ENCODE results near the gene KCNMB4.

Gene KCNMB4

DNA sequence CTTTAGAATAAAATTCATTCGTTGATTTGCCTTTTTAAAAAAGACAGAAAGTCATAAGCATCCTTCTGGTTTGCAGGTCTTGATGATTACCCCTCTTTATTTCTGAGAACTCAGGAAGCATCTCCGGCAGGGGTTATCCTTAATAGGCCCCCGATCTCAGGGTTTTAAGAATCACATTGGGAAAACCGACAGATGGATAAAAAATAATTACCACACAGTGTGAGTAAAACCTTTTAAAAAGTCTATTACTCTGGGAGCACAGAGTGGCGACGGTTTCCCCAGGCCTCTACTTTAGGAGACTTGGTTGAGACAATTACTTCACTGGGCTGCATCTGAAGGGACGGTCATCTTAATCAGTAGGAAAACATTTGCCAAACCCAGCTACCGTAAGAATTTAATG, 56.5 kb downstream of the KCNMB4 start:
- Histone ChIP-seq H3K36me3 (ENCODE audit: control insufficient read depth, insufficient read depth, low read length) (no peaks in the 10 kb centered on the region), H3K27me3 (replicated peaks; ENCODE audit: control insufficient read depth, insufficient read depth, low read length) (no peaks in the 10 kb centered on the region)

DNA sequence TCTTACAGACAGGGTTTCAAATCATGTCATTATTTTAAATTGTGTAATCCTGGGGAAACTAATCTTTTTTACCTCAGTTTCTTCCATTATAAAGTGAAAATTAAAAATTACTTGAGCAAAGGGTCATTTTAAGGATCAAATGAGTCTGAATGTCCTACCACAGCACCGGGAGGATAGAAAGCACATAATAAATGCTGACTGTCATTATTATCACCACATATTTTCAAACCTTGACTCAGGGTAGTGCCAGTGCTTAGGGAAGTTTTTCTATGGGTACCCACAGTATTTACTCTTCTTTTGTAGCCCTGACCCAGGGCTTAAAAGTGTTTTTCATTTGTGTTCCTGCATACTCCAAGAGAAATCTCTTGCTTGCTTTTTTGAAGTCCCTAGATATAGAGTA, 60.5 kb downstream of the KCNMB4 start:
- DNase-seq (ENCODE audit: extremely low read depth, insufficient read length): no peak
- Histone ChIP-seq H3K36me3 (ENCODE audit: control insufficient read depth, insufficient read depth, low read length) (no peaks in the 10 kb centered on the region), H3K27me3 (replicated peaks; ENCODE audit: control insufficient read depth, insufficient read depth, low read length) (no peaks in the 10 kb centered on the region), H3K4me3 (replicated peaks; ENCODE audit: low read depth, low read length) (no peak overlapping the region)
- TF ChIP-seq, protein P1, sequence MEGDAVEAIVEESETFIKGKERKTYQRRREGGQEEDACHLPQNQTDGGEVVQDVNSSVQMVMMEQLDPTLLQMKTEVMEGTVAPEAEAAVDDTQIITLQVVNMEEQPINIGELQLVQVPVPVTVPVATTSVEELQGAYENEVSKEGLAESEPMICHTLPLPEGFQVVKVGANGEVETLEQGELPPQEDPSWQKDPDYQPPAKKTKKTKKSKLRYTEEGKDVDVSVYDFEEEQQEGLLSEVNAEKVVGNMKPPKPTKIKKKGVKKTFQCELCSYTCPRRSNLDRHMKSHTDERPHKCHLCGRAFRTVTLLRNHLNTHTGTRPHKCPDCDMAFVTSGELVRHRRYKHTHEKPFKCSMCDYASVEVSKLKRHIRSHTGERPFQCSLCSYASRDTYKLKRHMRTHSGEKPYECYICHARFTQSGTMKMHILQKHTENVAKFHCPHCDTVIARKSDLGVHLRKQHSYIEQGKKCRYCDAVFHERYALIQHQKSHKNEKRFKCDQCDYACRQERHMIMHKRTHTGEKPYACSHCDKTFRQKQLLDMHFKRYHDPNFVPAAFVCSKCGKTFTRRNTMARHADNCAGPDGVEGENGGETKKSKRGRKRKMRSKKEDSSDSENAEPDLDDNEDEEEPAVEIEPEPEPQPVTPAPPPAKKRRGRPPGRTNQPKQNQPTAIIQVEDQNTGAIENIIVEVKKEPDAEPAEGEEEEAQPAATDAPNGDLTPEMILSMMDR (IDR thresholded peaks at IDR 0.05; ENCODE audit: insufficient read depth, low read length, poor library complexity, severe bottlenecking): no peak

More for the DNA sequence above, 56.5 kb downstream of the KCNMB4 start:
- no peak for DNase-seq (ENCODE audit: extremely low read depth, insufficient read length)
- TF ChIP-seq, protein P1 (IDR thresholded peaks at IDR 0.05; ENCODE audit: insufficient read depth, low read length, poor library complexity, severe bottlenecking): no peak
- H3K4me3 ChIP-seq (replicated peaks; ENCODE audit: low read depth, low read length): no peak overlapping the region

DNA sequence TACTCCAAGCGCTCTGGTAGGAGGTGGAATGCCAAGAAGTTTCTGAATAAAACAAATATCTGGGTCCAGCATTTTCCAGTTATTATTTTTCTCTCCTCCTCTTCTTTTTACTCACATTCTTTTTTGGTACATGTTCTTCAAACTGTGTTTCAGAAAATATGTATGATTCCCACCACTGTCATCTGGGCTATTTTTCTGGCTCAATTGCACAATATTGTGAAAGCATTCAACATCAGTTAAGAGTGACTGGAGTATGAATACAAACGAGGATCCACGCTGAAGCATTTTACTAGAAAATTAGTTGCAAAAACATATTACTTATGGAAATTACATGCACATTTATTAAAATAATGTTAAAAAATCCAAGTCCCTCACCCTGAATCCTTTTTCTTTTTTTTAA, 61.5 kb downstream of the KCNMB4 start:
- no peaks in the 10 kb centered on the region for H3K36me3 ChIP-seq (ENCODE audit: control insufficient read depth, insufficient read depth, low read length)
- H3K4me3 ChIP-seq (replicated peaks; ENCODE audit: low read depth, low read length): no peak overlapping the region
- TF ChIP-seq, protein P1 (IDR thresholded peaks at IDR 0.05; ENCODE audit: insufficient read depth, low read length, poor library complexity, severe bottlenecking): no peak
- no peak for DNase-seq (ENCODE audit: extremely low read depth, insufficient read length)
- H3K27me3 ChIP-seq (replicated peaks; ENCODE audit: control insufficient read depth, insufficient read depth, low read length): no peaks in the 10 kb centered on the region

GRCh38 chr12:70430400-70430799, 64.3 kb downstream of the KCNMB4 start:
- no peak overlapping the region for H3K4me3 ChIP-seq (replicated peaks; ENCODE audit: low read depth, low read length)
- no peak for DNase-seq (ENCODE audit: extremely low read depth, insufficient read length)
- no peaks in the 10 kb centered on the region for H3K27me3 ChIP-seq (replicated peaks; ENCODE audit: control insufficient read depth, insufficient read depth, low read length)
- no peaks in the 10 kb centered on the region for H3K36me3 ChIP-seq (ENCODE audit: control insufficient read depth, insufficient read depth, low read length)
- TF ChIP-seq, protein P1 (IDR thresholded peaks at IDR 0.05; ENCODE audit: insufficient read depth, low read length, poor library complexity, severe bottlenecking): no peak

GRCh38 chr12:70436836-70437235, 70.7 kb downstream of the KCNMB4 start:
- no peak overlapping the region for H3K4me3 ChIP-seq (replicated peaks; ENCODE audit: low read depth, low read length)
- DNase-seq (ENCODE audit: extremely low read depth, insufficient read length): no peak
- no peaks in the 10 kb centered on the region for H3K27me3 ChIP-seq (replicated peaks; ENCODE audit: control insufficient read depth, insufficient read depth, low read length)
- TF ChIP-seq, protein P1 (IDR thresholded peaks at IDR 0.05; ENCODE audit: insufficient read depth, low read length, poor library complexity, severe bottlenecking): no peak
- H3K36me3 ChIP-seq (ENCODE audit: control insufficient read depth, insufficient read depth, low read length): no peaks in the 10 kb centered on the region

DNA sequence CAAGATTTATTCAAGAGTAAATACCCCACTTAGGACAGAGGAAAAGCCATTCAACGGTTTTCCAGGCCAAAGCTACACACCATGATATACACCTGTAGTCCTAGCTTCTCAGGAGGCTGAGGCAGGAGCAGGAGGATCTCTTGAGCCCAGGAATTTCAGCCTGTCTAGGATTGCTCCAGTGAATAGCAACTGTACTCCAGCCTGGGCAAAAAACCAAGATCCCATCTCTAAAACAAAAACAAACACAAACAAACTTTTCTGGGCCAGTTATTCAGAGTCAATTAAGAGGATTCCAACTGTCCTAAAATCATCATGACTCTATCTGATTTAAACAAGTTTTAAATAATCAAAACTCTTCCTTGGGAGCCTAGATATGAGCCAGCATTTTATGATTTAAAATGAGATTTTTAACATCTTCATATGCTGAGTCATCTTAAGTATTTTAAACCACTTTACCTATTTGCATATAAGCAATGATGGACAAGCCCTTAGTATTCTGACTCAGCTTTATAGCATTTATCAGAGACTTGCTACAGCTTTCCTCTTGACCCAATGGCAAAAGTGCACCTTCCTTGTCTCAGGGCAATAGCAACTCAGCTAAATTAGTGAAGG, 77.1 kb downstream of the KCNMB4 start:
- H3K27me3 ChIP-seq (replicated peaks; ENCODE audit: control insufficient read depth, insufficient read depth, low read length): no peaks in the 10 kb centered on the region
- TF ChIP-seq, protein P1 (IDR thresholded peaks at IDR 0.05; ENCODE audit: insufficient read depth, low read length, poor library complexity, severe bottlenecking): no peak

More for the DNA sequence above, 77.1 kb downstream of the KCNMB4 start:
- Histone ChIP-seq H3K4me3 (replicated peaks; ENCODE audit: low read depth, low read length) (no peak overlapping the region), H3K36me3 (ENCODE audit: control insufficient read depth, insufficient read depth, low read length) (no peaks in the 10 kb centered on the region)
- DNase-seq (ENCODE audit: extremely low read depth, insufficient read length): no peak
